22Rv1 (cell line): ENCODE results near the gene ASB15.

Experiments
- H3K27ac ChIP-seq: fragments of 450-650 bp; 2 replicates; pipeline ENCODE4 v1.5.1; 2017
- ZFX ChIP-seq: fragments of 450-650 bp; IDR thresholded peaks from 2 replicates; pipeline ENCODE4 v1.6.1; 2017; ENCODE audit warnings: antibody characterized with exemption, borderline replicate concordance
- TF ChIP-seq, protein P1 (sequence below): fragments of 450-650 bp; IDR thresholded peaks from 2 replicates; pipeline ENCODE4 v1.5.1; 2017; ENCODE audit warnings: mild to moderate bottlenecking

The ASB15 gene

DNA sequence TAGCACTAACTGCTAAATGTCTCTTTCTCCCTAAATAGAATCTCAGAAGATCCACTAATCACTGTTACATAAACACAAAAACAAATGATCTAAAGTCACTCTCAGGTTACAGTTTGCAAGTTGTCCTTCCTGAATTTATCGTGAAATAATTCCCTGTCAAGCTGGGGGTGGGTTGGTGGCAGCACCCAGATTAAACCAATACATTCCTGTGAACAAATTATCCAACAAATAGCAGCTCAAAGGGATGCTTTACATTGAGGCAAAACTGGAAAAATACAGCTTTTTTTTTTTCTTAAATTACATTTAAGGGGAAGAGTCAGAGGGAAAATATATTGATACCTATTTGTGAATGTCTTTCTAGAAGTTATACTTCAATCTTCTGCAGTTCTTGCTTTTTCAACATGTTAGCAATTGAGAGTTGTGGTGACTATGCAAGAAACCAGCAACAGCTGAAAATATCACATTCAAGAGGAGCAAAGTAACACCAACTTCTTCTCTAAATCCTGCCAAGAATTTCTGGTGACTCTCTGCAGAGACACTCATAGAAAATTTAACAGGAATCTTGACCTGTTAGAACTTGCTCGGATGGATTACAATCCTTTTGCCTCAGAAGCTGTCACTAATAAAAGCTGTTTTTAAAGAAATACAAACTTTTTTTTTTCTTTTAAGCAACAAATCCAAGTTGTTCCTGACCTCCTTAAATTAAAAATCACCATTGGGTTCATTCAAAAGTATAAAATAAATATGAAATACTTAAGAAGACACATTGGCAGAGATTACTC, 73.0 kb downstream of the ASB15 start:
- TF ChIP-seq, protein P1, sequence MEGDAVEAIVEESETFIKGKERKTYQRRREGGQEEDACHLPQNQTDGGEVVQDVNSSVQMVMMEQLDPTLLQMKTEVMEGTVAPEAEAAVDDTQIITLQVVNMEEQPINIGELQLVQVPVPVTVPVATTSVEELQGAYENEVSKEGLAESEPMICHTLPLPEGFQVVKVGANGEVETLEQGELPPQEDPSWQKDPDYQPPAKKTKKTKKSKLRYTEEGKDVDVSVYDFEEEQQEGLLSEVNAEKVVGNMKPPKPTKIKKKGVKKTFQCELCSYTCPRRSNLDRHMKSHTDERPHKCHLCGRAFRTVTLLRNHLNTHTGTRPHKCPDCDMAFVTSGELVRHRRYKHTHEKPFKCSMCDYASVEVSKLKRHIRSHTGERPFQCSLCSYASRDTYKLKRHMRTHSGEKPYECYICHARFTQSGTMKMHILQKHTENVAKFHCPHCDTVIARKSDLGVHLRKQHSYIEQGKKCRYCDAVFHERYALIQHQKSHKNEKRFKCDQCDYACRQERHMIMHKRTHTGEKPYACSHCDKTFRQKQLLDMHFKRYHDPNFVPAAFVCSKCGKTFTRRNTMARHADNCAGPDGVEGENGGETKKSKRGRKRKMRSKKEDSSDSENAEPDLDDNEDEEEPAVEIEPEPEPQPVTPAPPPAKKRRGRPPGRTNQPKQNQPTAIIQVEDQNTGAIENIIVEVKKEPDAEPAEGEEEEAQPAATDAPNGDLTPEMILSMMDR: no peak
- no peak for TF ChIP-seq ZFX
- H3K27ac ChIP-seq: no peak overlapping the region

DNA sequence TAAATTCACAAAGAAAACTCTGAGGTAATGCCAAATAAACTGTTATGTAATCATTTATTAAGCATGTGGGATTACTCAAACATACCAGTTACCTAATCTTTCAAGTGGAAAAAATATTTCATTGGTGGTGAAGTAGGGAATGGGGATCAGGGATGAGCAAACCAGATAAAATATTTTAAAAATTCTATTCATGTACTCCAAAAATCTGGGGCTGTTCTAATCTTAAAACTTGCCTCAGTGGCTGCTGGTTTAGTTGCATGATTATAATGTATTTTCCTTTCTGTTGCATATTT, 73.5 kb downstream of the ASB15 start:
- TF ChIP-seq, protein P1: no peak
- no peak for TF ChIP-seq ZFX
- H3K27ac ChIP-seq: no peak overlapping the region

DNA sequence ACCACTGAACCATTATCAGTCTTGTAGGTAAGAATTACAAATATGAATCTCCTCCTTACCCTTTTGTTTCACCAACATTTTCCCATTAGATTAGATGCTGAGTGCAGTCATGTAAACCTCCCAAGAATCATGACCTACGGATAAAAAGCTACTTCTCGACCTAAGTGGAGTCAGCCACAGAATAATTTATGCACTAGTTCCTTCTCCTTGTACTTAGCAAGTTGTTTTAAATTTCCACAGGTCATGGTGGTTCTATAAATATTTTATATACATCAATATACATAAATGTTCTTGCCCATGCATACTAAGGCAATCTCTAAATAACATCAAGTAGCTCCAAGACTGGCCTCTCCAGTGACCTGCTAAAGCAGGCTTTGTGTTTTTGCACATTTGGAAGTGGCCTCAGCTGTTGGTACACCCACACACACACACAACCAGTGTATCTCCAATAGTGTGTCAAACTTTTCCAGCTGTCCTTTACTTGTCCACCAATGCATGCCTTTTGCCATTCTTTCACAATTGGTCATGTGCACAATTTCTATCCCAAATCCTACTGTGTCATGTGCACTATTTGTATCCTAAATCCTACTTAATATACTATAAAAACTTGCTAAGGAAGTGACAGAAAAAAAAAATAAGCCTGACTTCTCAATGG, 75.6 kb downstream of the ASB15 start:
- TF ChIP-seq ZFX: no peak
- TF ChIP-seq, protein P1: no peak
- H3K27ac ChIP-seq: no peak overlapping the region

DNA sequence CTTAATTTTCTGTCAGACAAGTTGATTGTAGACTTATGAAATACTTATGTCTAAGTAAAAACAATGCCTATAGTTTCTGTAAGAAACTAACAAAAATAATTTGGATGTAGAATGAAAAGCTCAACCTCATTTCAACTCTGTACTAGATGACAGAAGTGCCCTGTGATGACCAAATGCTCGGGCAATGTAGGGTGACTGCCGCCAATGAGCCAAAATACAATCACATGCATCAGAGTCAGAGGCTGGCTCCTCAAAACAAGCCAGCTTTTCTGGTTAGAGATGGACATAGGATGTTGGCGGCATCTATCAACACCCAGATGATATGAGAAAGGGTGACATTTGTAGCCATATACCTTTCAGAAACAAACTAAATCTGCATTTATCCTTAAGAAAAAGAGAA, 78.0 kb downstream of the ASB15 start:
- no peak overlapping the region for H3K27ac ChIP-seq
- TF ChIP-seq, protein P1: no peak

DNA sequence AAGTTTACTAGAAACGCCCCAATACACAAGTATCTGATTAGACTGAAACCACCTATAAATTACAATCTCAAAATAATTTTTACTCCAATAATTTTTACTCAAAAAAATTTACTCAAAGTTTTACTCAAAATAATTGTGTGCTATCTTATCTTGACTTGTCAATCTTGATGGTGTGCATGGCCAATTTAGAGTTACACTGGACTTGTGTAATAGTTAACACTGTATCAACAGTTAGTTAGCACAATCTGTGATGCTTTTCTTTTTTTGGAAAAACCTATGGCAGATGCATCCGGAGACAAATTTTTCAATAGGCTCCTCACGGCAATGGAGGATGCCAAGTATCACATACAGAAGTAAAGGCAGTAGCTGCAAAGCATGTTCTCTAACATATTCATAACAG, 79.0 kb downstream of the ASB15 start:
- no peak overlapping the region for H3K27ac ChIP-seq
- no peak for TF ChIP-seq ZFX
- TF ChIP-seq, protein P1: no peak

DNA sequence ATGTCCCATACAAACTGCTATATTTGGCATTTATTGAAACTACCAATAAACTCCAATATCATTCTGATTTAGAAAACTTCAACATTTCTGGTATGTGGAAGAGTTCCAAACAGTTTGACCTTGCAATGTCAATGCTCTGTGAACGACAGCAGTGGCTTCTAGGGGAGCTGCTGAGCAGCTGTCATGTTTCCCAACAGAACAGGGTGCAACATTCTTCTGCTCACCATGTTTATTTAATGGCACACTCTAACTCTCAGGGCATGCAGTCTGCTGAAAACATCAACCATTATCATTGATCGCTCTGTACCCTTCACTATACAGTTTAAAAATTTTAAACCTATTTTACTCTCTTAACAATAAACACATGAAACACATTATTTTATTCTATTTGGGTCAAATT, 79.9 kb downstream of the ASB15 start:
- TF ChIP-seq ZFX: no peak
- TF ChIP-seq, protein P1: no peak

DNA sequence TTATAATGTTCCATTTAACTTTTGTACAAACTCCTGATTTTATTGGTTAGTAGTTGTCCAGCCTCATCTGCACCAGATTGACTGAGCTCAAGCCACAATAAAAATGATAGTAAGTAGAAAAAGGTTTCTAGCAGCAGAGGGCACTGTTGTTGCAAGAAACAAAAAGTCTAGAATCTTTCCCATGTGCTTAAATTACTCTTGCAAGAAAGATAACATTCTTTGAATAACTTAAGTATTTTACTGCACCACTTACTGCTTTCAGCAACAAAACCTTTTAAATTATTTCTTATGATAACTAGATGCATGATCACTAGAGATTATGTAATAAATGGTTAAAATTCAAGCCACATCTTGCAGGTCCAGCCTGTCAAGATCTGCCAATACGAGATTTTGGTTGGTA, 81.1 kb downstream of the ASB15 start:
- H3K27ac ChIP-seq: no peak overlapping the region
- no peak for TF ChIP-seq ZFX
- TF ChIP-seq, protein P1: peak; percentile 89

More for the DNA sequence above, 79.9 kb downstream of the ASB15 start:
- no peak overlapping the region for H3K27ac ChIP-seq
